CD14-positive monocyte (primary cell): ENCODE results near the gene ARL4A. TPM values are rescaled to one million over a fixed set of nuclear protein-coding genes. Genes with fewer than 3 reads are reported as not detected.
A peak's percentile ranks its signal among the peaks of the same experiment; 100 is the strongest.

ENCODE experiments used
- DNase-seq, 3 donors: peaks; one replicate each; pipeline ENCODE4 v3.0.0-alpha.2; 2011 to 2022
- H2AFZ ChIP-seq: 2 replicates; pipeline ENCODE4 v1.6.0; 2012; ENCODE audit warnings: mild to moderate bottlenecking, low read depth, low read length, inconsistent platforms; ENCODE audit not compliant: insufficient read depth, poor library complexity, severe bottlenecking
- H3K27ac ChIP-seq, 2 donors: 1 replicate in 1 of 2; 2 replicates in 1 of 2; pipeline ENCODE4 v1.5.1; 2012 to 2013; ENCODE audit warnings: low read length in 2 of 2, control low read depth in 1 of 2, inconsistent platforms in 1 of 2, low read depth in 1 of 2, mild to moderate bottlenecking in 1 of 2
- H3K27me3 ChIP-seq, 2 donors: one replicate each; pipeline versions ENCODE4 v1.6.0 to v1.6.1; 2011 to 2013; ENCODE audit warnings: low read length in 2 of 2; ENCODE audit not compliant: control insufficient read depth in 2 of 2, insufficient read depth in 2 of 2
- H3K36me3 ChIP-seq, 2 donors: replicated peaks in 1 of 2; 1 replicate in 1 of 2; 2 replicates in 1 of 2; pipeline versions ENCODE4 v1.5.1 to v1.6.1; 2012 to 2013; ENCODE audit warnings: low read length in 2 of 2, control low read depth in 1 of 2, inconsistent platforms in 1 of 2, mild to moderate bottlenecking in 1 of 2; ENCODE audit not compliant: insufficient read depth in 2 of 2, control insufficient read depth in 1 of 2
- H3K4me1 ChIP-seq, 2 donors: 1 replicate in 1 of 2; 2 replicates in 1 of 2; pipeline versions ENCODE4 v1.5.1 to v1.6.1; 2012 to 2013; ENCODE audit warnings: low read length in 2 of 2, control low read depth in 1 of 2, inconsistent platforms in 1 of 2, mild to moderate bottlenecking in 1 of 2, moderate library complexity in 1 of 2; ENCODE audit not compliant: insufficient read depth in 2 of 2, control insufficient read depth in 1 of 2
- H3K4me2 ChIP-seq: replicated peaks from 2 replicates; pipeline ENCODE3; 2012; ENCODE audit warnings: low read length, moderate library complexity, mild to moderate bottlenecking; ENCODE audit not compliant: poor library complexity, severe bottlenecking; ENCODE audit errors: extremely low read depth
- H3K4me3 ChIP-seq, 3 experiments: fragments of 200-600 bp in 1 of 3; sonication (generic) in 1 of 3; replicated peaks in 1 of 3; 1 replicate in 2 of 3; 2 replicates in 1 of 3; pipeline ENCODE4 v1.5.1; 2011 to 2013; ENCODE audit warnings: low read length in 3 of 3, mild to moderate bottlenecking in 3 of 3, control low read depth in 2 of 3, low read depth in 2 of 3, inconsistent platforms in 1 of 3, moderate library complexity in 1 of 3
- H3K79me2 ChIP-seq: 2 replicates; pipeline ENCODE4 v1.6.0; 2012; ENCODE audit warnings: mild to moderate bottlenecking, control low read depth, inconsistent platforms, low read length, moderate library complexity; ENCODE audit not compliant: insufficient read depth
- H3K9ac ChIP-seq: 2 replicates; pipeline ENCODE4 v1.6.0; 2017; ENCODE audit warnings: low read length, mild to moderate bottlenecking; ENCODE audit not compliant: insufficient read depth, poor library complexity, severe bottlenecking
- H3K9me3 ChIP-seq, 2 donors: replicated peaks in 1 of 2; 1 replicate in 1 of 2; 2 replicates in 1 of 2; pipeline versions ENCODE4 v1.5.1 to v1.6.1; 2012 to 2013; ENCODE audit warnings: low read length in 2 of 2, control low read depth in 1 of 2; ENCODE audit not compliant: control insufficient read depth in 1 of 2, insufficient read depth in 1 of 2
- H4K20me1 ChIP-seq: 2 replicates; pipeline ENCODE4 v1.6.0; 2012; ENCODE audit warnings: mild to moderate bottlenecking, low read length, control low read depth, moderate library complexity; ENCODE audit not compliant: insufficient read depth
- H3K27ac Mint-ChIP-seq, 7 donors: one replicate each; pipeline ENCODE4 v1.8.0; 2020; ENCODE audit warnings: mild to moderate bottlenecking in 7 of 7, mixed read lengths in 7 of 7, moderate library complexity in 6 of 7, inconsistent platforms in 2 of 7
- H3K27me3 Mint-ChIP-seq, 3 donors: one replicate each; pipeline ENCODE4 v1.8.0; 2021 to 2022; ENCODE audit warnings: low read depth in 3 of 3, mild to moderate bottlenecking in 3 of 3, mixed read lengths in 3 of 3, moderate library complexity in 3 of 3, inconsistent platforms in 1 of 3
- H3K36me3 Mint-ChIP-seq, 2 donors: one replicate each; pipeline ENCODE4 v1.8.0; 2020; ENCODE audit warnings: mixed read lengths in 2 of 2, inconsistent platforms in 1 of 2, mild to moderate bottlenecking in 1 of 2
- H3K4me1 Mint-ChIP-seq: one replicate; pipeline ENCODE4 v1.8.0; 2020; ENCODE audit warnings: mild to moderate bottlenecking, mixed read lengths
- H3K4me3 Mint-ChIP-seq, 2 donors: one replicate each; pipeline ENCODE4 v1.8.0; 2020; ENCODE audit warnings: mild to moderate bottlenecking in 2 of 2, mixed read lengths in 2 of 2, moderate library complexity in 1 of 2
- H3K9me3 Mint-ChIP-seq, 7 donors: one replicate each; pipeline ENCODE4 v1.8.0; 2020 to 2022; ENCODE audit warnings: mixed read lengths in 7 of 7, mild to moderate bottlenecking in 6 of 7, moderate library complexity in 6 of 7, inconsistent platforms in 2 of 7
- WGBS: methylation state at CpG from one replicate; pipeline ENCODE4 v1.1.5; 2013; ENCODE audit warnings: missing lambda C conversion rate; ENCODE audit not compliant: insufficient coverage; 5-methylcytosine and 5-hydroxymethylcytosine counted together
- intact Hi-C, 2 donors: fragments of 100-400 bp; cut with micrococcal nuclease; formaldehyde crosslinking; loops; one replicate each; pipeline versions ENCODE4 v1.15.0 to v1.15.1; 2023
- polyA plus RNA-seq, 3 donors: library from polyadenylated mRNA; depleted of rRNA in 1 of 3; unstranded in 2 of 3; stranded (reverse) in 1 of 3; fragments of 300-500 nt in 2 of 3; fragments of >200 nt in 1 of 3; fragmentation: Illumina TruSeq in 2 of 3; gene quantifications; 1 replicate in 2 of 3; 2 replicates in 1 of 3; pipeline ENCODE4 v1.2.3, GENCODE V29; 2012 to 2021
- TF ChIP-seq, protein P1 (sequence below): fragments of 200-600 bp; IDR thresholded peaks from one replicate; pipeline ENCODE4 v1.8.0; 2022; ENCODE audit warnings: antibody characterized with exemption, mild to moderate bottlenecking

The ARL4A gene
- polyA plus RNA-seq, 3 donors: 60.3 to 125 (median 69.3) TPM

GRCh38 chr7:12722136-12722535 is 34.7 kb downstream of the ARL4A start:
- Histone ChIP-seq H4K20me1 (no peaks in the 10 kb centered on the region), H3K4me1 (peaks cover 28 to 36% of the 10 kb centered on the region in 2 donors), H3K36me3 (no peaks in the 10 kb centered on the region), H3K9ac (no peak overlapping the region), H3K27ac (no peak overlapping the region), H3K79me2 (no peaks in the 10 kb centered on the region), H3K4me3 (no peak overlapping the region), H3K4me2 (no peak overlapping the region), H2AFZ (no peak overlapping the region), H3K9me3 (no peaks in the 10 kb centered on the region), H3K27me3 (no peaks in the 10 kb centered on the region)
- Mint-ChIP-seq H3K36me3 (no peaks in the 10 kb centered on the region), H3K27me3 (peaks cover 0 to 3% (median 0%) of the 10 kb centered on the region in 3 donors), H3K4me1 (peaks cover 43% of the 10 kb centered on the region), H3K27ac (peak overlapping the region in 6 of 7 donors; percentile 26 to 81 (median 57)), H3K9me3 (peaks cover 0 to 2% (median 0%) of the 10 kb centered on the region in 7 donors), H3K4me3 (no peak overlapping the region)
- 0% methylated on average over 1 of the region's 2 CpGs for WGBS
- intact Hi-C loops: no loop called here
- peak in 2 of 3 donors; percentile 29 to 44 for DNase-seq
- TF ChIP-seq, protein P1, sequence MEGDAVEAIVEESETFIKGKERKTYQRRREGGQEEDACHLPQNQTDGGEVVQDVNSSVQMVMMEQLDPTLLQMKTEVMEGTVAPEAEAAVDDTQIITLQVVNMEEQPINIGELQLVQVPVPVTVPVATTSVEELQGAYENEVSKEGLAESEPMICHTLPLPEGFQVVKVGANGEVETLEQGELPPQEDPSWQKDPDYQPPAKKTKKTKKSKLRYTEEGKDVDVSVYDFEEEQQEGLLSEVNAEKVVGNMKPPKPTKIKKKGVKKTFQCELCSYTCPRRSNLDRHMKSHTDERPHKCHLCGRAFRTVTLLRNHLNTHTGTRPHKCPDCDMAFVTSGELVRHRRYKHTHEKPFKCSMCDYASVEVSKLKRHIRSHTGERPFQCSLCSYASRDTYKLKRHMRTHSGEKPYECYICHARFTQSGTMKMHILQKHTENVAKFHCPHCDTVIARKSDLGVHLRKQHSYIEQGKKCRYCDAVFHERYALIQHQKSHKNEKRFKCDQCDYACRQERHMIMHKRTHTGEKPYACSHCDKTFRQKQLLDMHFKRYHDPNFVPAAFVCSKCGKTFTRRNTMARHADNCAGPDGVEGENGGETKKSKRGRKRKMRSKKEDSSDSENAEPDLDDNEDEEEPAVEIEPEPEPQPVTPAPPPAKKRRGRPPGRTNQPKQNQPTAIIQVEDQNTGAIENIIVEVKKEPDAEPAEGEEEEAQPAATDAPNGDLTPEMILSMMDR: no peak

DNA sequence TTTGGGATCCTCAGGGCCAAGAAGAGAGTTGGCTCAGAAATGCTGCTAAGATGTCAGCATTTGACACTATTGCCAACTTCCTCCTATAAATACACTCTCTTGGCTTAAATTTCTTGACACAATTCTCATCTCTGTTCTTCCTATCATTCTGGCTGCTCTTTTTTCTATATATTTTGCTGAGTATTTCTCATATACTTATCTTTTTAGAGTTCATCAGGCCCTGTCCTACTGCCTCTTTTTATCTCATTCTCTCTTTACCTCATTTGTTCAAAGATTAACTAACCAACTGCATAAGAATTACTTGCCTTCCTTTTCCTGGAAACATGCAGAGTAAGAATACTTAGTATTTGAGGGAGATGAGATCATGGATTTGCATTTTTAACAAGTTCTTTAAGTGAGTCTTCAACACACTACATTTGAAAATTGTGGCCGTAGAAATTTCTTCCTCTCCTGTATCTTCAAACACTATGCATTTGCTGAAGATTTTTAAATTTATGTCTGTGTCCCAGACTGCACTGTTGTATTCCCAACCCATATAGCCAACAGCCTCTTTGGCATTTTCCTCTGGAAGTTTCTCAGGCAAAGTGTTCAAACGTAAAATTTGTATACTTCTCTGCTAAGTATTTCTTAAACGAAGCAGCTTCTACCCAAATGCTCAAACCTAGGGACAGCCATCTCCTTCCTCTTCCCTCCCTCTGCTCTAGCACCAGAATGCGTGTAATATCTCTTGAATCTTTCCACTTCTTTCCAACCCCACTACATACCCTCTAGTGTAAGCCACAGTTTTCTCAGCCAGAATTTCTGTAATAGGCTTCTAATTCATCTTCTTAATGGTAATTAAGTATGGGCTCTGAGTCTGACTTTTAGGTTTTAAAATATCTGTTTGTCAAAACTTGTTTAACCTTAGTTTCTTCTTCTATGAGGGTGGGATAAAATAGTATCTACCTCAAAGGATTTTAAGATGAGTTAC is 35.5 kb downstream of the ARL4A start:
- H3K36me3 ChIP-seq: no peaks in the 10 kb centered on the region
- no peak overlapping the region for H3K4me3 ChIP-seq
- no peak overlapping the region for H2AFZ ChIP-seq
- DNase-seq: no peak
- H3K4me3 Mint-ChIP-seq: no peak overlapping the region
- no peak overlapping the region for H3K27ac ChIP-seq
- TF ChIP-seq, protein P1: no peak
- no peaks in the 10 kb centered on the region for H3K9me3 ChIP-seq
- no peaks in the 10 kb centered on the region for H3K27me3 ChIP-seq
- no peaks in the 10 kb centered on the region for H3K36me3 Mint-ChIP-seq
- peaks cover 37% of the 10 kb centered on the region for H3K4me1 Mint-ChIP-seq
- intact Hi-C loops: no loop called here
- no peak overlapping the region for H3K4me2 ChIP-seq
- WGBS: 83% methylated on average over 3 of the region's 4 CpGs
- H3K4me1 ChIP-seq: peaks cover 25 to 29% of the 10 kb centered on the region in 2 donors
- H4K20me1 ChIP-seq: no peaks in the 10 kb centered on the region
- H3K27me3 Mint-ChIP-seq: peaks cover 0 to 3% (median 0%) of the 10 kb centered on the region in 3 donors
- peak overlapping the region in 3 of 7 donors; percentile 4 to 15 (median 10) for H3K27ac Mint-ChIP-seq
- H3K9me3 Mint-ChIP-seq: peaks cover 0 to 2% (median 0%) of the 10 kb centered on the region in 7 donors
- H3K9ac ChIP-seq: no peak overlapping the region
- H3K79me2 ChIP-seq: no peaks in the 10 kb centered on the region
